ENCODE data around the gene TUFT1.

DNA sequence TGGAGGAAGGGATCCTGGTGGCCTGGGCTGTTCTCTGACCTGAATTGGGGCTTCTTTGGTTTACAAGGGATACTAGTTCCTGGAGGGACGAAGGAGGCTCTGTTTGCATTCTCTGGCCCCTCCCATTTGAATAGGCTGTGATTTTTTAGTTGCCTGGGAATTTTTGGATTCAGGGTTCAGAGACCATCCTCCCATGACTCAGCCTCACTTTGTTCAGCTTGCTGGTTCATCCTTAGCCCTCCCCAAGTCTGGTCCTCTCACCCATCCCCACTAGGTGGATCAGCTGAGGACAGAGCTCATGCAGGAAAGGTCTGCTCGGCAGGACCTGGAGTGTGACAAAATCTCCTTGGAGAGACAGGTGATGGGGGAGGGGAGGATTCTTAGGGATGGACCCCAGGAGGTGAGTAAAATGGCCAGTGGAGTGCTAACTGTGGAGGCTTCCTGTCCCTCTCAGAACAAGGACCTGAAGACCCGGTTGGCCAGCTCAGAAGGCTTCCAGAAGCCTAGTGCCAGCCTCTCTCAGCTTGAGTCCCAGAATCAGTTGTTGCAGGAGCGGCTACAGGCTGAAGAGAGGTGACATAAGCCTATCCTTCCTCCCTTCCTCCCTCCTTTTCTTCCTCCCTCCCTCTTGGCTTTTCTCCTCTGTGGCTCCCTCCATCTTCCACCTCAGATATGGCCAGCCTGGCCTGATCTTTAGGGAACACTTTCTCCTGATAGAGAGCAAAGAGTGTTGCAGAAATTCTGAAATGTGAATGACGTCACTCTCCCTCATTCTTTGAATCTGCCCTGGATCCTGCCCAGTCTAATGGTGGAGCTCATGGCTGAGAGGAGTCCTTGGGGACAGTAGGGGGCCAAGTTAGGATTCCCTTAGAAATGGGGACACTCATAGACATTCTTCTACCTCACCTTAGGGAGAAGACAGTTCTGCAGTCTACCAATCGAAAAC, 4.5 kb upstream of the TUFT1 start:
- TF ChIP-seq, protein P1, sequence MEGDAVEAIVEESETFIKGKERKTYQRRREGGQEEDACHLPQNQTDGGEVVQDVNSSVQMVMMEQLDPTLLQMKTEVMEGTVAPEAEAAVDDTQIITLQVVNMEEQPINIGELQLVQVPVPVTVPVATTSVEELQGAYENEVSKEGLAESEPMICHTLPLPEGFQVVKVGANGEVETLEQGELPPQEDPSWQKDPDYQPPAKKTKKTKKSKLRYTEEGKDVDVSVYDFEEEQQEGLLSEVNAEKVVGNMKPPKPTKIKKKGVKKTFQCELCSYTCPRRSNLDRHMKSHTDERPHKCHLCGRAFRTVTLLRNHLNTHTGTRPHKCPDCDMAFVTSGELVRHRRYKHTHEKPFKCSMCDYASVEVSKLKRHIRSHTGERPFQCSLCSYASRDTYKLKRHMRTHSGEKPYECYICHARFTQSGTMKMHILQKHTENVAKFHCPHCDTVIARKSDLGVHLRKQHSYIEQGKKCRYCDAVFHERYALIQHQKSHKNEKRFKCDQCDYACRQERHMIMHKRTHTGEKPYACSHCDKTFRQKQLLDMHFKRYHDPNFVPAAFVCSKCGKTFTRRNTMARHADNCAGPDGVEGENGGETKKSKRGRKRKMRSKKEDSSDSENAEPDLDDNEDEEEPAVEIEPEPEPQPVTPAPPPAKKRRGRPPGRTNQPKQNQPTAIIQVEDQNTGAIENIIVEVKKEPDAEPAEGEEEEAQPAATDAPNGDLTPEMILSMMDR (IDR thresholded peaks at IDR 0.05) = no peak
- no peak for TF ChIP-seq POLR2A (IDR thresholded peaks at IDR 0.05)
